HepG2 (cell line): Measurements from ENCODE around the gene ZBTB2. TPM values are rescaled to one million over a fixed set of nuclear protein-coding genes. Genes with fewer than 3 reads are reported as not detected.

ENCODE experiments used
- HCFC1 ChIP-seq: fragments of 150-350 bp; IDR thresholded peaks from 2 replicates; pipeline ENCODE4 v1.6.1; 2014; ENCODE audit warnings: low read depth, low read length
- MYC ChIP-seq: sonication (generic); formaldehyde crosslinking; IDR thresholded peaks from 2 replicates; pipeline ENCODE4 v1.9.0; 2021; ENCODE audit warnings: missing genetic modification reagents, borderline replicate concordance
- THYN1 ChIP-seq: sonication (generic); formaldehyde crosslinking; IDR thresholded peaks from 2 replicates; pipeline ENCODE4 v1.8.1; 2023; ENCODE audit warnings: low read depth, mild to moderate bottlenecking, moderate library complexity, missing genetic modification reagents, borderline replicate concordance
- ZNF549 ChIP-seq: sonication (generic); formaldehyde crosslinking; IDR thresholded peaks from 2 replicates; pipeline ENCODE4 v1.5.0; 2020; ENCODE audit warnings: missing genetic modification reagents
- ZNF781 ChIP-seq: sonication (generic); formaldehyde crosslinking; IDR thresholded peaks from 2 replicates; pipeline ENCODE4 v1.5.1; 2020; ENCODE audit warnings: borderline replicate concordance, mild to moderate bottlenecking, missing genetic modification reagents; ENCODE audit errors: not compliant biosample characterization
- polyA plus RNA-seq, 8 experiments: library from polyadenylated mRNA; depleted of rRNA in 3 of 8; stranded (reverse) in 7 of 8; unstranded in 1 of 8; fragments of >200 nt; fragmentation: Illumina TruSeq in 4 of 8; extraction: Trizol in 4 of 8; gene quantifications; 2 replicates each; pipeline versions ENCODE4 v1.2.1 to v1.2.3, GENCODE V29; 2011 to 2016; ENCODE audit warnings: low read depth in 4 of 8, missing spikeins in 1 of 8, mixed read lengths in 1 of 8; ENCODE audit not compliant: insufficient read depth in 1 of 8
- total RNA-seq, 5 experiments: library from RNA; depleted of rRNA; stranded (reverse); fragments of >200 nt; fragmentation: Illumina TruSeq; extraction: Trizol; gene quantifications; 2 replicates each; pipeline ENCODE4 v1.2.3, GENCODE V29; 2016; ENCODE audit warnings: low read depth in 1 of 5
- TF ChIP-seq, protein P1 (sequence below), 2 experiments: fragments of 450-650 bp in 1 of 2; sonication (generic) in 1 of 2; formaldehyde crosslinking in 1 of 2; IDR thresholded peaks; 2 replicates each; pipeline versions ENCODE4 v1.6.1 to v1.8.0; 2016 to 2022; ENCODE audit warnings: antibody characterized with exemption in 1 of 2, mild to moderate bottlenecking in 1 of 2, missing genetic modification reagents in 1 of 2
- TF ChIP-seq, protein P2 (sequence below): sonication (generic); formaldehyde crosslinking; IDR thresholded peaks from 2 replicates; pipeline ENCODE4 v1.8.0; 2022; ENCODE audit warnings: low read depth, missing genetic modification reagents
- TF ChIP-seq, protein P3 (sequence below): IDR thresholded peaks from 2 replicates; pipeline ENCODE4 v1.6.1; 2016
- TF ChIP-seq, protein P4 (sequence below): sonication (generic); formaldehyde crosslinking; IDR thresholded peaks from 2 replicates; pipeline ENCODE4 v1.4.0; 2020; ENCODE audit warnings: mild to moderate bottlenecking, missing genetic modification reagents

Gene ZBTB2
- total and polyA plus RNA-seq, 2 of the 13 experiments (the other 11 are each of a cell fraction or from before 2014, with no cell fraction given) = 15.4 to 22.8 TPM

DNA sequence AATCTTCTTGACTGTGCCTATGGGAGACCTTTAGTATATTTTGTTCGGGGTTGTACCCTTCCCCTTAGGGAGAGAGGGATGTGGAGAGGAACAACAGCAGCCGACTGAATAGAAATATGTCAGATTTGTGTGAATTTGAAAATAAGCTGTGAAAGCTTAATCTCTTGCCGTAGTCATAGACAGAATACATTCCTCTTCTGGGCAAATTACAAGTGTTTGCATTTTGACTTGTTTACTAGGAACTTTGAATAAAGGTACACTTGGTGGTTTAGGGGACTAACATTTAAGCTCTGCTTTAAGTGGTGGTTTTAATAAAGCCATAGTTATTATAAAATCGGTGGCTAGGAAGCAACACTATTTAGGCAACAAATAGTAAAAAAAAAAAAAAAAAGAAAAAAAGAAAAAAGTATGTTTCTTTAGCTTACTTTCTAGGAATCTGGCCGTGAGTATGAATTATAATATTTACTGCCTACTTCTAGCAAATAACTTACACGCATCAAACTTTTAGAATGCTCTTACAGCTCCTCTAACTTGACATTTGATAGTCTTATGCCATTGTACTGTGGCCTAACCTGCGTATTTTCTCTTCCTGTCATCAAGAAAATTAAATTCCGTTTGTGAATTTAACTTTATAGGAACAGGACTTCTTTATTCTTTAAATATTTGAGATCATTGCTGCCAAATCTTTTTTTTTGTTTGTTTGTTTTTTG is 65.1 kb downstream of the ZBTB2 start (continued):
- TF ChIP-seq, protein P1, sequence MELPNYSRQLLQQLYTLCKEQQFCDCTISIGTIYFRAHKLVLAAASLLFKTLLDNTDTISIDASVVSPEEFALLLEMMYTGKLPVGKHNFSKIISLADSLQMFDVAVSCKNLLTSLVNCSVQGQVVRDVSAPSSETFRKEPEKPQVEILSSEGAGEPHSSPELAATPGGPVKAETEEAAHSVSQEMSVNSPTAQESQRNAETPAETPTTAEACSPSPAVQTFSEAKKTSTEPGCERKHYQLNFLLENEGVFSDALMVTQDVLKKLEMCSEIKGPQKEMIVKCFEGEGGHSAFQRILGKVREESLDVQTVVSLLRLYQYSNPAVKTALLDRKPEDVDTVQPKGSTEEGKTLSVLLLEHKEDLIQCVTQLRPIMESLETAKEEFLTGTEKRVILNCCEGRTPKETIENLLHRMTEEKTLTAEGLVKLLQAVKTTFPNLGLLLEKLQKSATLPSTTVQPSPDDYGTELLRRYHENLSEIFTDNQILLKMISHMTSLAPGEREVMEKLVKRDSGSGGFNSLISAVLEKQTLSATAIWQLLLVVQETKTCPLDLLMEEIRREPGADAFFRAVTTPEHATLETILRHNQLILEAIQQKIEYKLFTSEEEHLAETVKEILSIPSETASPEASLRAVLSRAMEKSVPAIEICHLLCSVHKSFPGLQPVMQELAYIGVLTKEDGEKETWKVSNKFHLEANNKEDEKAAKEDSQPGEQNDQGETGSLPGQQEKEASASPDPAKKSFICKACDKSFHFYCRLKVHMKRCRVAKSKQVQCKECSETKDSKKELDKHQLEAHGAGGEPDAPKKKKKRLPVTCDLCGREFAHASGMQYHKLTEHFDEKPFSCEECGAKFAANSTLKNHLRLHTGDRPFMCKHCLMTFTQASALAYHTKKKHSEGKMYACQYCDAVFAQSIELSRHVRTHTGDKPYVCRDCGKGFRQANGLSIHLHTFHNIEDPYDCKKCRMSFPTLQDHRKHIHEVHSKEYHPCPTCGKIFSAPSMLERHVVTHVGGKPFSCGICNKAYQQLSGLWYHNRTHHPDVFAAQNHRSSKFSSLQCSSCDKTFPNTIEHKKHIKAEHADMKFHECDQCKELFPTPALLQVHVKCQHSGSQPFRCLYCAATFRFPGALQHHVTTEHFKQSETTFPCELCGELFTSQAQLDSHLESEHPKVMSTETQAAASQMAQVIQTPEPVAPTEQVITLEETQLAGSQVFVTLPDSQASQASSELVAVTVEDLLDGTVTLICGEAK (IDR thresholded peaks at IDR 0.05) = no peak
- TF ChIP-seq, protein P1 (CRISPR knock-in tag; IDR thresholded peaks at IDR 0.05) = no peak
- TF ChIP-seq, protein P2, sequence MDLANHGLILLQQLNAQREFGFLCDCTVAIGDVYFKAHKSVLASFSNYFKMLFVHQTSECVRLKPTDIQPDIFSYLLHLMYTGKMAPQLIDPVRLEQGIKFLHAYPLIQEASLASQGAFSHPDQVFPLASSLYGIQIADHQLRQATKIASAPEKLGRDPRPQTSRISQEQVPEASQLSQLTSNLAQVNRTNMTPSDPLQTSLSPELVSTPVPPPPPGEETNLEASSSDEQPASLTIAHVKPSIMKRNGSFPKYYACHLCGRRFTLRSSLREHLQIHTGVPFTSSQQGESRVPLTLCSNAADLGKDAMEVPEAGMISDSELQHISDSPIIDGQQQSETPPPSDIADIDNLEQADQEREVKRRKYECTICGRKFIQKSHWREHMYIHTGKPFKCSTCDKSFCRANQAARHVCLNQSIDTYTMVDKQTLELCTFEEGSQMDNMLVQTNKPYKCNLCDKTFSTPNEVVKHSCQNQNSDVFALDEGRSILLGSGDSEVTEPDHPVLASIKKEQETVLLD = no peak
- no peak for TF ChIP-seq HCFC1
- TF ChIP-seq ZNF781 (CRISPR knock-in tag) = no peak
- TF ChIP-seq THYN1 (CRISPR knock-in tag) = no peak
- TF ChIP-seq, protein P3, sequence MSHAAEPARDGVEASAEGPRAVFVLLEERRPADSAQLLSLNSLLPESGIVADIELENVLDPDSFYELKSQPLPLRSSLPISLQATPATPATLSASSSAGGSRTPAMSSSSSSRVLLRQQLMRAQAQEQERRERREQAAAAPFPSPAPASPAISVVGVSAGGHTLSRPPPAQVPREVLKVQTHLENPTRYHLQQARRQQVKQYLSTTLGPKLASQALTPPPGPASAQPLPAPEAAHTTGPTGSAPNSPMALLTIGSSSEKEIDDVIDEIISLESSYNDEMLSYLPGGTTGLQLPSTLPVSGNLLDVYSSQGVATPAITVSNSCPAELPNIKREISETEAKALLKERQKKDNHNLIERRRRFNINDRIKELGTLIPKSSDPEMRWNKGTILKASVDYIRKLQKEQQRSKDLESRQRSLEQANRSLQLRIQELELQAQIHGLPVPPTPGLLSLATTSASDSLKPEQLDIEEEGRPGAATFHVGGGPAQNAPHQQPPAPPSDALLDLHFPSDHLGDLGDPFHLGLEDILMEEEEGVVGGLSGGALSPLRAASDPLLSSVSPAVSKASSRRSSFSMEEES (CRISPR knock-in tag) = no peak
- TF ChIP-seq ZNF549 (CRISPR knock-in tag) = no peak
- no peak for TF ChIP-seq MYC
- TF ChIP-seq, protein P4, sequence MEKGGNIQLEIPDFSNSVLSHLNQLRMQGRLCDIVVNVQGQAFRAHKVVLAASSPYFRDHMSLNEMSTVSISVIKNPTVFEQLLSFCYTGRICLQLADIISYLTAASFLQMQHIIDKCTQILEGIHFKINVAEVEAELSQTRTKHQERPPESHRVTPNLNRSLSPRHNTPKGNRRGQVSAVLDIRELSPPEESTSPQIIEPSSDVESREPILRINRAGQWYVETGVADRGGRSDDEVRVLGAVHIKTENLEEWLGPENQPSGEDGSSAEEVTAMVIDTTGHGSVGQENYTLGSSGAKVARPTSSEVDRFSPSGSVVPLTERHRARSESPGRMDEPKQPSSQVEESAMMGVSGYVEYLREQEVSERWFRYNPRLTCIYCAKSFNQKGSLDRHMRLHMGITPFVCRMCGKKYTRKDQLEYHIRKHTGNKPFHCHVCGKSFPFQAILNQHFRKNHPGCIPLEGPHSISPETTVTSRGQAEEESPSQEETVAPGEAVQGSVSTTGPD (CRISPR knock-in tag) = no peak
